ENCODE data around the gene IKZF4.

IKZF4 gene

GRCh38 chr12:56086608-56087007 is 65.8 kb downstream of the IKZF4 start:
- DNase-seq = no peak
- TF ChIP-seq, protein P1, sequence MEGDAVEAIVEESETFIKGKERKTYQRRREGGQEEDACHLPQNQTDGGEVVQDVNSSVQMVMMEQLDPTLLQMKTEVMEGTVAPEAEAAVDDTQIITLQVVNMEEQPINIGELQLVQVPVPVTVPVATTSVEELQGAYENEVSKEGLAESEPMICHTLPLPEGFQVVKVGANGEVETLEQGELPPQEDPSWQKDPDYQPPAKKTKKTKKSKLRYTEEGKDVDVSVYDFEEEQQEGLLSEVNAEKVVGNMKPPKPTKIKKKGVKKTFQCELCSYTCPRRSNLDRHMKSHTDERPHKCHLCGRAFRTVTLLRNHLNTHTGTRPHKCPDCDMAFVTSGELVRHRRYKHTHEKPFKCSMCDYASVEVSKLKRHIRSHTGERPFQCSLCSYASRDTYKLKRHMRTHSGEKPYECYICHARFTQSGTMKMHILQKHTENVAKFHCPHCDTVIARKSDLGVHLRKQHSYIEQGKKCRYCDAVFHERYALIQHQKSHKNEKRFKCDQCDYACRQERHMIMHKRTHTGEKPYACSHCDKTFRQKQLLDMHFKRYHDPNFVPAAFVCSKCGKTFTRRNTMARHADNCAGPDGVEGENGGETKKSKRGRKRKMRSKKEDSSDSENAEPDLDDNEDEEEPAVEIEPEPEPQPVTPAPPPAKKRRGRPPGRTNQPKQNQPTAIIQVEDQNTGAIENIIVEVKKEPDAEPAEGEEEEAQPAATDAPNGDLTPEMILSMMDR (IDR thresholded peaks at IDR 0.05; ENCODE audit: low read depth, low read length) = no peak
- H3K36me3 ChIP-seq = no peaks in the 10 kb centered on the region

GRCh38 chr12:56087220-56087619 is 66.4 kb downstream of the IKZF4 start:
- Histone ChIP-seq H3K4me3 (ENCODE audit: low read depth, low read length) (no peak overlapping the region), H3K9me3 (ENCODE audit: severe bottlenecking) (no peaks in the 10 kb centered on the region), H3K27me3 (ENCODE audit: insufficient read depth, low read depth, severe bottlenecking) (no peaks in the 10 kb centered on the region), H3K27ac (no peak overlapping the region), H3K36me3 (no peaks in the 10 kb centered on the region)
- no peak for DNase-seq
- TF ChIP-seq, protein P1 (IDR thresholded peaks at IDR 0.05; ENCODE audit: low read depth, low read length) = no peak

More at GRCh38 chr12:56086608-56087007, 65.8 kb downstream of the IKZF4 start:
- Histone ChIP-seq H3K4me3 (ENCODE audit: low read depth, low read length) (no peak overlapping the region), H3K9me3 (ENCODE audit: severe bottlenecking) (no peaks in the 10 kb centered on the region), H3K27me3 (ENCODE audit: insufficient read depth, low read depth, severe bottlenecking) (no peaks in the 10 kb centered on the region), H3K27ac (no peak overlapping the region)
